H1 (cell line): ENCODE results near the gene RHO.
"Not testable (repeated sequence)": the region's sequence is repeated elsewhere in the genome, so short reads cannot be mapped to it uniquely, and the experiment has no call there.

Source experiments
- POLR2A ChIP-seq, 2 experiments: IDR thresholded peaks; 1 replicate in 1 of 2; 2 replicates in 1 of 2; pipeline ENCODE4 v1.6.1; 2011; ENCODE audit warnings: low read depth in 2 of 2, low read length in 2 of 2, mild to moderate bottlenecking in 2 of 2; ENCODE audit errors: control extremely low read depth in 1 of 2
- TF ChIP-seq, protein P1 (sequence below), 3 experiments: IDR thresholded peaks; 1 replicate in 2 of 3; 2 replicates in 1 of 3; pipeline versions ENCODE4 v1.5.1 to v1.6.1; 2011; ENCODE audit warnings: low read length in 3 of 3, mild to moderate bottlenecking in 3 of 3, inconsistent platforms in 2 of 3, low read depth in 1 of 3, moderate library complexity in 1 of 3; ENCODE audit not compliant: insufficient read depth in 1 of 3; ENCODE audit errors: control extremely low read depth in 1 of 3

DNA sequence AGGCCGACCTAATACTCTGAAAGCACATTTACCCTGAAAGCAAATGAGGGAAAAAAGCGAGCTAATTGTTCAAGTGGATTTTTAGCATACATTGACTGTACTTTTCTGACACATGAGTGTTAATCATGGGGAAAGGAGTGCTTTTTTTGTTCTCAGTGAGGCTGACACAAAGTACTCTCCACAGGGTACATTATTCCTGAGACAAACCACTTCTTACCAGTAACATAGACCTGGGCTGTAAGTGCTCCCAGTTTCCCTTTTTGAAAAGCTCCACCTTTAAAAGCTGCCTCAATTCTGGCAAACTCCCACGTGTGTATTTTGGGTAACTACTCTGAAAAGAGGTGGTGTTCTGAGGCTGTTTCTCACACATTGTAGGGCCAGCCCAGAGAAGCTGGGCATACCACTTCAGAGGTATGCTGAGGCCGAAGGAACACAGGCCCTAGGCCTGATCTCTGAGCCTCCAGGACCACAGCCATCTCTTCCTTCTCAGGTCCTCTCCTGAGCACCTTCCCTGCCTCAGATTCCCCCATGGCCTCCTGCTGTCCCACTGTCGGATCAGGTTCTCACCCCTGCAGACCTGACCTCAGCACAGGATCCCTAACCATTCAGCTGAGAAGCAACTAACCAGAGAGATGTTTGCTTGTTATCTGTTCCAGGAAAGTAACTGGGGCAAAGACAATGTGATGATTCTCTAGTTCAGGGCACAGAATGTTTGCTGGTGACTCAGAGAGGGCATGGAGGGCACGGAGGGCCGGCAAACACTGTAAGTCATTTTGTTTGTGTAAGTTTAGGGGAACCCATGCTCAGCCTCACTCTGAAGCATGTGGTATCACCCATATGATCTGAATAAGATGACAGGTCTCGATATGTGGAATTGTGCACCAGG, 29.6 kb upstream of the RHO start:
- TF ChIP-seq, protein P1, sequence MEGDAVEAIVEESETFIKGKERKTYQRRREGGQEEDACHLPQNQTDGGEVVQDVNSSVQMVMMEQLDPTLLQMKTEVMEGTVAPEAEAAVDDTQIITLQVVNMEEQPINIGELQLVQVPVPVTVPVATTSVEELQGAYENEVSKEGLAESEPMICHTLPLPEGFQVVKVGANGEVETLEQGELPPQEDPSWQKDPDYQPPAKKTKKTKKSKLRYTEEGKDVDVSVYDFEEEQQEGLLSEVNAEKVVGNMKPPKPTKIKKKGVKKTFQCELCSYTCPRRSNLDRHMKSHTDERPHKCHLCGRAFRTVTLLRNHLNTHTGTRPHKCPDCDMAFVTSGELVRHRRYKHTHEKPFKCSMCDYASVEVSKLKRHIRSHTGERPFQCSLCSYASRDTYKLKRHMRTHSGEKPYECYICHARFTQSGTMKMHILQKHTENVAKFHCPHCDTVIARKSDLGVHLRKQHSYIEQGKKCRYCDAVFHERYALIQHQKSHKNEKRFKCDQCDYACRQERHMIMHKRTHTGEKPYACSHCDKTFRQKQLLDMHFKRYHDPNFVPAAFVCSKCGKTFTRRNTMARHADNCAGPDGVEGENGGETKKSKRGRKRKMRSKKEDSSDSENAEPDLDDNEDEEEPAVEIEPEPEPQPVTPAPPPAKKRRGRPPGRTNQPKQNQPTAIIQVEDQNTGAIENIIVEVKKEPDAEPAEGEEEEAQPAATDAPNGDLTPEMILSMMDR (IDR thresholded peaks at IDR 0.05; ENCODE audit: control extremely low read depth in 1 of 3, insufficient read depth in 1 of 3, low read depth in 1 of 3, low read length in 3 of 3) = not testable (repeated sequence)
- TF ChIP-seq POLR2A (IDR thresholded peaks at IDR 0.05; ENCODE audit: control extremely low read depth in 1 of 2, low read depth in 2 of 2, low read length in 2 of 2) = not testable (repeated sequence)
